PFSK-1 (cell line): ENCODE measurements around the gene TTC32.

Source experiments
- POLR2AphosphoS5 ChIP-seq: IDR thresholded peaks from 2 replicates; pipeline ENCODE4 v1.6.1; 2012; ENCODE audit warnings: low read depth, mild to moderate bottlenecking, control low read depth, low read length, moderate library complexity
- REST ChIP-seq, 2 experiments: IDR thresholded peaks; 2 replicates each; pipeline versions ENCODE4 v1.6.1 to v1.8.0; 2011 to 2012; ENCODE audit warnings: low read depth in 2 of 2, low read length in 2 of 2, control low read depth in 1 of 2, inconsistent platforms in 1 of 2, mild to moderate bottlenecking in 1 of 2, moderate library complexity in 1 of 2; ENCODE audit not compliant: insufficient read depth in 1 of 2
- TAF1 ChIP-seq: IDR thresholded peaks from 2 replicates; pipeline ENCODE4 v1.6.1; 2012; ENCODE audit warnings: low read length, control low read depth, borderline replicate concordance; ENCODE audit not compliant: insufficient read depth

GRCh38 chr2:19882286-19882685 is 19.5 kb downstream of the TTC32 start:
- TF ChIP-seq REST (IDR thresholded peaks at IDR 0.05; ENCODE audit: insufficient read depth in 1 of 2, low read depth in 2 of 2, low read length in 2 of 2) (no peak), POLR2AphosphoS5 (no peak), TAF1 (no peak)
